NCI-H146 (cell line): ENCODE measurements around the gene KCTD17.
"Not testable (repeated sequence)": the region's sequence is repeated elsewhere in the genome, so short reads cannot be mapped to it uniquely, and the experiment has no call there.

Experiments
- DNase-seq: peaks from one replicate; lab custom pipeline; 2025; lab: John Stamatoyannopoulos, UW

Gene KCTD17

GRCh38 chr22:37060801-37061610 lies 9.5 kb downstream of the KCTD17 start:
- DNase-seq, result peak; percentile 28

GRCh38 chr22:37061611-37062375 lies 10.3 kb downstream of the KCTD17 start:
- DNase-seq, result no peak

- no peak for DNase-seq
Observed at GRCh38 chr22:37062376-37062675, 10.8 kb downstream of the KCTD17 start.

- peak; percentile 25 for DNase-seq
Observed at GRCh38 chr22:37062702-37063381, 11.3 kb downstream of the KCTD17 start.

GRCh38 chr22:37063431-37064420 lies 12.2 kb downstream of the KCTD17 start:
- peak; percentile 72 for DNase-seq

GRCh38 chr22:37064553-37064952 lies 13.0 kb downstream of the KCTD17 start:
- DNase-seq, result no peak

- DNase-seq, result no peak
Observed at GRCh38 chr22:37065180-37065579, 13.6 kb downstream of the KCTD17 start.

GRCh38 chr22:37065961-37066360 lies 14.4 kb downstream of the KCTD17 start:
- no peak for DNase-seq

GRCh38 chr22:37067428-37067827 lies 15.9 kb downstream of the KCTD17 start:
- DNase-seq, result no peak

- DNase-seq, result peak; percentile 12
Observed at GRCh38 chr22:37068859-37069258, 17.3 kb downstream of the KCTD17 start.

- DNase-seq, result no peak
Observed at GRCh38 chr22:37069319-37069718, 17.8 kb downstream of the KCTD17 start.

- no peak for DNase-seq
Observed at GRCh38 chr22:37069719-37070118, 18.2 kb downstream of the KCTD17 start.

- no peak for DNase-seq
Observed at GRCh38 chr22:37070334-37070733, 18.8 kb downstream of the KCTD17 start.

GRCh38 chr22:37070744-37071143 lies 19.2 kb downstream of the KCTD17 start:
- DNase-seq, result no peak

GRCh38 chr22:37071850-37072592 lies 20.5 kb downstream of the KCTD17 start:
- not testable (repeated sequence) for DNase-seq

- no peak for DNase-seq
Observed at GRCh38 chr22:37072673-37073072, 21.1 kb downstream of the KCTD17 start.

GRCh38 chr22:37074537-37074936 lies 23.0 kb downstream of the KCTD17 start:
- DNase-seq, result peak; percentile 28

GRCh38 chr22:37075046-37075445 lies 23.5 kb downstream of the KCTD17 start:
- DNase-seq, result no peak

GRCh38 chr22:37075822-37076433 lies 24.4 kb downstream of the KCTD17 start:
- DNase-seq, result no peak

- DNase-seq, result peak; percentile 1
Observed at GRCh38 chr22:37077802-37078448, 26.4 kb downstream of the KCTD17 start.
